Peyer's patch (tissue), 4 donors: ENCODE results near the gene LAS1L.
"Not testable (repeated sequence)": the region's sequence is repeated elsewhere in the genome, so short reads cannot be mapped to it uniquely, and the experiment has no call there.

Experiments used
- CTCF ChIP-seq, 6 experiments: fragments of 450-650 bp in 4 of 6; fragments of 200-600 bp in 2 of 6; sonication (generic) in 1 of 6; IDR thresholded peaks; one replicate each; pipeline ENCODE4 v1.5.1; 2017 to 2019; ENCODE audit warnings: antibody characterized with exemption in 6 of 6, mild to moderate bottlenecking in 3 of 6, moderate library complexity in 1 of 6
- POLR2A ChIP-seq, 2 donors: fragments of 450-650 bp; IDR thresholded peaks; one replicate each; pipeline ENCODE4 v1.5.1; 2017; ENCODE audit warnings: antibody characterized with exemption in 2 of 2, mild to moderate bottlenecking in 2 of 2, moderate library complexity in 2 of 2

- not testable (repeated sequence) for TF ChIP-seq POLR2A, CTCF (IDR thresholded peaks at IDR 0.05)
These were observed 15.1 kb downstream of the LAS1L start for GRCh38 chrX:65519530-65519929.
